Skeletal muscle tissue (tissue), 4 donors: ENCODE data around the gene VPREB3. TPM values are rescaled to one million over a fixed set of nuclear protein-coding genes. Genes with fewer than 3 reads are reported as not detected.
"Not testable (repeated sequence)": the region's sequence is repeated elsewhere in the genome, so short reads cannot be mapped to it uniquely, and the experiment has no call there.

Source experiments
- H3K27ac ChIP-seq: one replicate; pipeline ENCODE4 v1.7.0; 2013; ENCODE audit warnings: mild to moderate bottlenecking, low read depth, low read length, inconsistent platforms
- H3K27me3 ChIP-seq, 3 donors: one replicate each; pipeline ENCODE4 v1.7.0; 2013; ENCODE audit warnings: low read length in 3 of 3; ENCODE audit not compliant: control insufficient read depth in 3 of 3, insufficient read depth in 3 of 3
- H3K36me3 ChIP-seq, 3 donors: one replicate each; pipeline ENCODE4 v1.7.0; 2013; ENCODE audit warnings: low read length in 3 of 3; ENCODE audit not compliant: control insufficient read depth in 3 of 3, insufficient read depth in 3 of 3
- H3K4me1 ChIP-seq, 3 donors: one replicate each; pipeline ENCODE4 v1.7.0; 2013; ENCODE audit warnings: low read length in 3 of 3, mild to moderate bottlenecking in 3 of 3; ENCODE audit not compliant: control insufficient read depth in 3 of 3, insufficient read depth in 3 of 3
- H3K4me3 ChIP-seq, 3 donors: one replicate each; pipeline ENCODE4 v1.7.0; 2013; ENCODE audit warnings: low read length in 3 of 3
- H3K9ac ChIP-seq, 3 donors: one replicate each; pipeline ENCODE4 v1.7.0; 2013; ENCODE audit warnings: low read length in 3 of 3, mild to moderate bottlenecking in 3 of 3, moderate library complexity in 2 of 3, low read depth in 1 of 3
- H3K9me3 ChIP-seq, 3 donors: one replicate each; pipeline ENCODE4 v1.7.0; 2013; ENCODE audit warnings: low read length in 3 of 3; ENCODE audit not compliant: control insufficient read depth in 3 of 3
- total RNA-seq: library from RNA; depleted of rRNA; stranded (reverse); fragments of >200 nt; gene quantifications from one replicate; pipeline ENCODE4 v1.2.3, GENCODE V29; 2014
- donor health status: Osteomylitis.

VPREB3 gene
- total RNA-seq, 1 donor from 2014 or later: not detected

DNA sequence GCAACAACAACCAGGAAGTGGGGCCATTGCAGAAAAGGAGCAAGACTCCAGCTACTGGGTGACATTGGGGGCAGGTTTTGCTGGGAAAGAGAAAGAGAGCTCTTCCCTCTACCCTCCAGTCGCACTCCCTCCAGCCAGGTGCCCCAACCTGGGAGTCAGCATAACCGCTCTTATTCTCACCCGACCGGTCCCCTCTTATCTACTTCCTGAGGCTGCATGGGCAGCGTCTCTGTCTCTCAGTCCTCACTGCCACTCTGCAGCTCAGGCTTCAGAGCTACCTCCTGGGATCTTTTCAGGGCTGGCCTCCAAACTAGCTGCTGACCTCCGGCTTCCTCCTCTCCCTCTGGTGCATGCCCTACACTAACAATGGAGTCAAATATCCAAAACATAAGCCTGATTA lies 8.4 kb downstream of the VPREB3 start:
- H3K9me3 ChIP-seq: no peaks in the 10 kb centered on the region
- H3K4me1 ChIP-seq: peaks cover 18 to 31% (median 30%) of the 10 kb centered on the region in 3 donors
- no peak overlapping the region for H3K4me3 ChIP-seq
- H3K27me3 ChIP-seq: no peaks in the 10 kb centered on the region
- no peak overlapping the region for H3K9ac ChIP-seq
- peaks cover 15 to 28% (median 25%) of the 10 kb centered on the region in 3 donors for H3K36me3 ChIP-seq
- H3K27ac ChIP-seq: no peak overlapping the region

DNA sequence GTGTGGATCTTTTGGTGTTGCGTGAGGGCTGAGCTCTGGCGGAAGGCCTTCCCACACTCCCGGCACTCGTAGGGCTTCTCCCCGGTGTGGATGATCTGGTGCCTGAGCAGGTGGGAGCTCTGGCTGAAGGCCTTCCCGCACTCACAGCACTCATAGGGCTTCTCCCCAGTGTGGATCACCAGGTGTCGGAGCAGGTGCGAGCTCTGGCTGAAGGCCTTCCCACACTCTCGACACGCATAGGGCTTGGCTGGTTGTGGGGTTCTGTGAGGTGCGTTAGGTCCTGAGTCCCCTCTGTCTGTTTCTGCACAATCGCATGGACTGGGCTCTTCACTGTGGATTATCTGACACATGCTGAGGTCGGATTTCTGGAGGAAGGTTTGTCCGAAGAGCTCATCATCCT lies 9.7 kb downstream of the VPREB3 start:
- Histone ChIP-seq H3K36me3 (peaks cover 15 to 29% (median 25%) of the 10 kb centered on the region in 3 donors), H3K4me1 (peaks cover 18 to 26% (median 20%) of the 10 kb centered on the region in 3 donors), H3K4me3 (no peak overlapping the region), H3K27ac (no peak overlapping the region), H3K9me3 (no peaks in the 10 kb centered on the region), H3K27me3 (no peaks in the 10 kb centered on the region), H3K9ac (no peak overlapping the region)

DNA sequence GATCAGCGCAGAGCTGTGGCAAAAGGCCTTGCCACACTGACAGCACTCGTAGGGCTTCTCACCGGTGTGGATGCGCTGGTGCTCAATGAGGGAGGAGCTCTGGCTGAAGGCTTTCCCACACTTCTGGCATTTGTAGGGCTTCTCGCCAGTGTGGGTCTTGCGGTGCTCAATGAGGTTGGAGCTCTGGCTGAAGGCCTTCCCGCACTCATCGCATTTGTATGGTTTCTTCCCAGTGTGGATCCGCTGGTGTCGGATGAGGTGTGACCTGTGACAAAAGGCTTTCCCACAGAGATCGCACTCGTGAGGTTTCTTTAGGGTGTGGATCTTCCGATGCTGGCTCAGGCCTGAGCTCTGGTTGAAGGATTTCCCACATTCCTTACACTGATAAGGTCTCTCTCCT lies 10.2 kb downstream of the VPREB3 start:
- Histone ChIP-seq H3K4me1 (peaks cover 18 to 26% (median 20%) of the 10 kb centered on the region in 3 donors), H3K27me3 (no peaks in the 10 kb centered on the region), H3K27ac (no peak overlapping the region), H3K9ac (peak overlapping the region in 1 of 3 donors; percentile 60), H3K9me3 (no peaks in the 10 kb centered on the region), H3K4me3 (no peak overlapping the region), H3K36me3 (peaks cover 15 to 29% (median 25%) of the 10 kb centered on the region in 3 donors)

DNA sequence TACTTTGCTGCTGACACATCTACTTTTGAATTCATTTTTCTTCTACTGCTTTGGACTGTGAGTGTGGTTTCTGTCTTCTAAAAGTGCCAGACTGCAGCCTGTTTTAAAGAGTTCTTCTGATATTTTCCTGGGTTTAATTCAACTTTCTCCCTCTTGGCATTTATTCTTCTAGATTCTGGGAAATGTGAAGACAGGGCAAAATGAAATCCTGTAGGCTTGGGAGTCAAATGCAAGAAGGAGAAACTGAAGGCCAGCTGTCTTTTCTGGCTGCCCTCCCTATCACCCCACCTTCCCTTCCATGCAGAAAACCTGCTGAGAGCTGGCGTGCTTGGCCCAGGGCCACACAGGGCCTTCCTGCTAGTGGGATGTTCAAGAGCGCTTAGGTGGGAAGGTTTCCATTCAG lies 10.9 kb downstream of the VPREB3 start:
- H3K36me3 ChIP-seq: peaks cover 15 to 29% (median 25%) of the 10 kb centered on the region in 3 donors
- no peaks in the 10 kb centered on the region for H3K9me3 ChIP-seq
- peak overlapping the region in 1 of 3 donors; percentile 60 for H3K9ac ChIP-seq
- H3K4me1 ChIP-seq: peaks cover 18 to 26% (median 20%) of the 10 kb centered on the region in 3 donors
- peak overlapping the region in 2 of 3 donors; percentile 3 for H3K4me3 ChIP-seq
- peak overlapping the region; percentile 64 for H3K27ac ChIP-seq
- H3K27me3 ChIP-seq: no peaks in the 10 kb centered on the region

DNA sequence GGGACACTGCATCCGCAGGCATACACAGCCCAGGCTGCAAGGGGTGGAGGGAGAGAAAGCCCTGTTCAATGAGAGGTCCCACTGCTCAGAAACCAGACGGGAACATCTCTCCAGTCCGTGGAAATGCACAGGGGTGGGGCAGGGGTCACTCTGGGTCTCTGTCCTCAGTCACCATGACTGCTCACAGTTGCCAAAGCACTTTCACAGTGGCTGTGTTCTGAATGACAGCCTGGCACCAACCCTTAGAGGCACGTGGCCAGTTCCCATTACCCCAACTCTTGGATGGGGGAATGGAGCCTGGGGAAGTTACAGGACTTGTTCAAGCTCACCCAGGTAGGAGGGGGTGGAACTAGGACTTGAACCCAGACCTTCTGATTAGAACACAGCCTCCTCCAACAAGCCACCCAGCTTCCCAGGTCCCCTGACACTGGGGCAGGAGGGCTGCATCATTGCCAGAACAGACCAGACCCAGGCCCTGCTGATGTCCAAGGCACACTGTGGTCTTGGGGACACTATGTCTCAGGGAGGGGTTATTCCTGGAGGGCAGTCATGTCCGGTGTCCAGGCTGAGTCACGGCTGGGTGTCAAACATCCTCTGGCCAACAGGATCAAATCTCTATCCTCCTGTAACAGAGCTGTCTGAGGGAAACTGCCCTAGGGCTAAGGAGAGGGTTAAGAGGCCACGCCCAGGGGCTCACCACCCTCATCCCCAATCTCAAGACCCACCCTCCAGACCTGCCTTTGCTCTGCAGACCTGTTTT lies 11.5 kb downstream of the VPREB3 start:
- peaks cover 18 to 26% (median 20%) of the 10 kb centered on the region in 3 donors for H3K4me1 ChIP-seq
- no peaks in the 10 kb centered on the region for H3K9me3 ChIP-seq
- H3K9ac ChIP-seq: peak overlapping the region; percentile 40 to 60 (median 40)
- peak overlapping the region in 2 of 3 donors; percentile 3 for H3K4me3 ChIP-seq
- H3K27me3 ChIP-seq: no peaks in the 10 kb centered on the region
- H3K27ac ChIP-seq: peak overlapping the region; percentile 64
- H3K36me3 ChIP-seq: peaks cover 15 to 29% (median 25%) of the 10 kb centered on the region in 3 donors

DNA sequence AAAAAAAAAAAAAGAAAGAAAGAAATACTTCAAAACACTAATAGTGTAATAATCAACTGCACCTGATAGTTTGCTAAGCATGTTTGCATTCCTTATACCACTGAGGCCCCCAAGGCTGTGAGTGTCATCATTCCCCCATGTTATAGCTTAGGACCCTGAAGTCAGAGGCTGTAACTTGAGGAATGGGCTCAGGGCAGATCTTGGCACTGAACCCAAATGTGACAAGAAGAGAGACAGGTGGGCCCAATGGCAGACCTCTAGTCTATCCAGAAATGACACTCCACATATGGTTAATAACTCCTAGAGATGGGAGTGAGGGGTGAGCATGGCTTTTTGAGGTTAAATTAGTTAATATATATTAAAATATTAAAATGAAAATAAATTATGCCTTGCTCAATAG lies 16.5 kb downstream of the VPREB3 start:
- H3K9ac ChIP-seq: no peak overlapping the region

DNA sequence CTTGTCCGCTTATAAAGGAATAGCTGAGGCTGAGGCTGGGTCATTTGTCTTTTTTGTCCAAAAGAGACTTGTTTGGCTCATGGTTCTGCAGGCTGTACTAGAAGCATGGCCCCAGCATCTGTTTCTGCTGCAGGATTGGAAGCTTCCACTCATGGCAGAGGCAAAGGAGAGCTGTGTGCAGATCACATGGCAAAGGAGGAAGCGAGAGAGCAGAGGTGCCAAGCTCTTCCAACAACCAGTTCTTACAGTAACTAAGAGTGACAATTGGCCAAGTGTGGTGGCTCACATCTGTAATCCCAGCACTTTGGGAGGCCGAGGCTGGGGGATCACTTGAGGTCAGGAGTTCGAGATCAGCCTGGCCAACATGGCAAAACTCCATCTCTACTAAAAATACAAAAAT lies 26.1 kb downstream of the VPREB3 start:
- not testable (repeated sequence) for H3K27ac ChIP-seq, H3K9ac ChIP-seq, H3K27me3 ChIP-seq, H3K4me1 ChIP-seq, H3K36me3 ChIP-seq, H3K4me3 ChIP-seq, H3K9me3 ChIP-seq

More for the DNA sequence above, 16.5 kb downstream of the VPREB3 start:
- no peak overlapping the region for H3K4me3 ChIP-seq
- peaks cover 7 to 12% (median 7%) of the 10 kb centered on the region in 3 donors for H3K4me1 ChIP-seq
- peaks cover 0 to 5% (median 3%) of the 10 kb centered on the region in 3 donors for H3K36me3 ChIP-seq
- H3K27ac ChIP-seq: no peak overlapping the region
- no peaks in the 10 kb centered on the region for H3K9me3 ChIP-seq
- no peaks in the 10 kb centered on the region for H3K27me3 ChIP-seq

DNA sequence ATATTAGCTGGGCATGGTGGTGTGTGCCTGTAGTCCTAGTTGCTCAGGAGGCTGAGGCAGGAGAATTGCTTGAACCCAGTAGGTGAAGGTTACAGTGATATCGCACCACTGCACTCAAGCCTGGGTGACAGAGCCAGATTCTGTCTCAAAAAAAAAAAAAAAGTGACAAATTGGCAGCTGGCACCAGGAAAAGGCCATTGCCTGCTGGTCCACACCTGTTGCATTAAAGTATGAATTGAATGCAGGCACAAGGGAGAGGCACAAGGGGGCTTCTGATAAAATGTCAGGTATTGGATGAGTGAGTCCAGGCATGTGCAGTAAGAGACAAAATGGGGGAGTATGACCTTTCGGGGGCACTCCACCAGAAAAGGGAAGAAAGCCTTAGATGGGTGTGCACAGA lies 31.5 kb downstream of the VPREB3 start:
- H3K36me3 ChIP-seq: no peaks in the 10 kb centered on the region
- H3K27me3 ChIP-seq: no peaks in the 10 kb centered on the region
- no peaks in the 10 kb centered on the region for H3K9me3 ChIP-seq
- H3K9ac ChIP-seq: no peak overlapping the region
- no peak overlapping the region for H3K27ac ChIP-seq
- H3K4me3 ChIP-seq: no peak overlapping the region
- peaks cover 0 to 4% (median under 1%) of the 10 kb centered on the region in 3 donors for H3K4me1 ChIP-seq

DNA sequence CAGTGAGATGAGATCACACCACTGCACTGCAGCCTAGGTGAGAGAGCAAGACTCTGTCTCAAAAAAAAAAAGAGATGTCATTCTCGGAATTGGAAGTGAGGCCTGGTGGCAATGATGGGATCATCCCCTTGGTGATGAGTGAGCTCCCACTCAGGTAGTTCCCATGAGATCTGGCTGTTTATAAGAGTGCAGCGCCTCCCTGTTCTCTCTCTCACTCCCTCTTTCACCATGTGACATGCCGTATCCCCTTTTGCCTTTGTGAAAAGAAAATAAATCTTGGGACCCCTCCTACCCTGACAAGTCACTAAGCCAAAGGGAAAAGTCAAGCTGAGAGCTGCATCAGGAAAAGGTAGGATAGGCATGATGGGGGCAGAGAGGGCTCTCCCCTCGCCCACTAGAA lies 32.1 kb downstream of the VPREB3 start:
- Histone ChIP-seq H3K27me3 (no peaks in the 10 kb centered on the region), H3K36me3 (no peaks in the 10 kb centered on the region), H3K9ac (no peak overlapping the region), H3K4me3 (no peak overlapping the region), H3K9me3 (no peaks in the 10 kb centered on the region), H3K4me1 (peaks cover 3 to 6% (median 3%) of the 10 kb centered on the region in 3 donors), H3K27ac (no peak overlapping the region)

DNA sequence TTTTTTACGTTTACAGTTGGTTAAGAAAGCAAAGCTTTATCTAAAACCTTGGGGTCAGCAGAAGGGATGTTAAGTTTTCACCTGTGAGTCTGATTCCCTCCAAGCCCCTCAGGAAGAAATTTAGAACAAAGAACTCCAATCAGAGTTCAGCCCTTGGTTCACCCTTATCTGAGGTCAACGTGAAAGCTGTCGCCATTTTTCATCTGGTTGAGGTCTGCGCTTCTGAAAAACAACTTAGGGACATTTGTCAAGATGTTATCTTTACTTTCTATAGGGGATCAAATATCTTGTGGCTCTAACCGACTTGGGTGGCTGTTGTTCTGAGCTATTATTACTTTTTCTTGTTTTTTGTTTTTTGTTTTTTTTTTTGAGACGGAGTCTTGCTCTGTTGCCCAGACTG lies 33.4 kb downstream of the VPREB3 start:
- Histone ChIP-seq H3K36me3 (no peaks in the 10 kb centered on the region), H3K27ac (no peak overlapping the region), H3K9ac (no peak overlapping the region), H3K9me3 (no peaks in the 10 kb centered on the region), H3K4me1 (peaks cover 6 to 13% (median 10%) of the 10 kb centered on the region in 3 donors), H3K4me3 (no peak overlapping the region), H3K27me3 (no peaks in the 10 kb centered on the region)
